Uterus (tissue), 2 donors: ENCODE measurements around the gene CCDC141.

ENCODE experiments used
- POLR2A ChIP-seq, 2 donors: fragments of 450-650 bp; IDR thresholded peaks; one replicate each; pipeline ENCODE4 v1.6.1; 2016; ENCODE audit warnings: antibody characterized with exemption in 2 of 2, mild to moderate bottlenecking in 1 of 2, moderate library complexity in 1 of 2
- TF ChIP-seq, protein P1 (sequence below), 4 experiments: fragments of 200-600 bp in 2 of 4; fragments of 450-650 bp in 2 of 4; sonication (generic) in 2 of 4; IDR thresholded peaks; one replicate each; pipeline ENCODE4 v1.5.1; 2016 to 2019; ENCODE audit warnings: antibody characterized with exemption in 4 of 4, mild to moderate bottlenecking in 2 of 4, moderate library complexity in 1 of 4

GRCh38 chr2:178911039-178911438 lies 138.9 kb downstream of the CCDC141 start:
- TF ChIP-seq, protein P1, sequence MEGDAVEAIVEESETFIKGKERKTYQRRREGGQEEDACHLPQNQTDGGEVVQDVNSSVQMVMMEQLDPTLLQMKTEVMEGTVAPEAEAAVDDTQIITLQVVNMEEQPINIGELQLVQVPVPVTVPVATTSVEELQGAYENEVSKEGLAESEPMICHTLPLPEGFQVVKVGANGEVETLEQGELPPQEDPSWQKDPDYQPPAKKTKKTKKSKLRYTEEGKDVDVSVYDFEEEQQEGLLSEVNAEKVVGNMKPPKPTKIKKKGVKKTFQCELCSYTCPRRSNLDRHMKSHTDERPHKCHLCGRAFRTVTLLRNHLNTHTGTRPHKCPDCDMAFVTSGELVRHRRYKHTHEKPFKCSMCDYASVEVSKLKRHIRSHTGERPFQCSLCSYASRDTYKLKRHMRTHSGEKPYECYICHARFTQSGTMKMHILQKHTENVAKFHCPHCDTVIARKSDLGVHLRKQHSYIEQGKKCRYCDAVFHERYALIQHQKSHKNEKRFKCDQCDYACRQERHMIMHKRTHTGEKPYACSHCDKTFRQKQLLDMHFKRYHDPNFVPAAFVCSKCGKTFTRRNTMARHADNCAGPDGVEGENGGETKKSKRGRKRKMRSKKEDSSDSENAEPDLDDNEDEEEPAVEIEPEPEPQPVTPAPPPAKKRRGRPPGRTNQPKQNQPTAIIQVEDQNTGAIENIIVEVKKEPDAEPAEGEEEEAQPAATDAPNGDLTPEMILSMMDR (IDR thresholded peaks at IDR 0.05) = no peak
- TF ChIP-seq POLR2A (IDR thresholded peaks at IDR 0.05) = no peak
